ENCODE data around the gene SDF4.

SDF4 gene

GRCh38 chr1:1213345-1214265 lies 18.2 kb downstream of the SDF4 start, which contains the start of gene TNFRSF4:
Gene TNFRSF4, minus strand, starts transcription at chr1:1214153. Its CDS starts 26 bp downstream, at chr1:1214127.
- TF ChIP-seq CTCF (conservative IDR thresholded peaks at IDR 0.05; ENCODE audit: control insufficient read depth, insufficient read depth, low read depth, low read length) = no peak
- H3K4me3 ChIP-seq (ENCODE audit: control insufficient read depth, low read depth, low read length) = no peak within 1 kb of the TSS
- no peak for DNase-seq (ENCODE audit: low read depth)

GRCh38 chr1:1212780-1213344 lies 18.9 kb downstream of the SDF4 start:
- H3K4me3 ChIP-seq (ENCODE audit: control insufficient read depth, low read depth, low read length) = no peak overlapping the region
- DNase-seq (ENCODE audit: low read depth) = no peak
- TF ChIP-seq CTCF (conservative IDR thresholded peaks at IDR 0.05; ENCODE audit: control insufficient read depth, insufficient read depth, low read depth, low read length) = no peak

- no peak for DNase-seq (ENCODE audit: low read depth)
- no peak for TF ChIP-seq CTCF (conservative IDR thresholded peaks at IDR 0.05; ENCODE audit: control insufficient read depth, insufficient read depth, low read depth, low read length)
- no peak overlapping the region for H3K4me3 ChIP-seq (ENCODE audit: control insufficient read depth, low read depth, low read length)
Observed at GRCh38 chr1:1211541-1212441, 20.0 kb downstream of the SDF4 start.

GRCh38 chr1:1210726-1211540 lies 20.9 kb downstream of the SDF4 start:
- no peak for TF ChIP-seq CTCF (conservative IDR thresholded peaks at IDR 0.05; ENCODE audit: control insufficient read depth, insufficient read depth, low read depth, low read length)
- no peak overlapping the region for H3K4me3 ChIP-seq (ENCODE audit: control insufficient read depth, low read depth, low read length)
- DNase-seq (ENCODE audit: low read depth) = no peak

GRCh38 chr1:1208713-1209433 lies 22.9 kb downstream of the SDF4 start:
- TF ChIP-seq CTCF (conservative IDR thresholded peaks at IDR 0.05; ENCODE audit: control insufficient read depth, insufficient read depth, low read depth, low read length) = no peak
- DNase-seq (ENCODE audit: low read depth) = peak; percentile 66
- H3K4me3 ChIP-seq (ENCODE audit: control insufficient read depth, low read depth, low read length) = no peak overlapping the region
